NT2/D1 (cell line): ENCODE results near the gene SQOR.

ENCODE experiments used
- SUZ12 ChIP-seq: IDR thresholded peaks from 2 replicates; pipeline ENCODE4 v1.6.1; 2011; ENCODE audit not compliant: insufficient read length, insufficient read depth; ENCODE audit errors: extremely low read depth
- YY1 ChIP-seq: IDR thresholded peaks from 2 replicates; pipeline ENCODE4 v1.6.1; 2011; ENCODE audit not compliant: insufficient read length, insufficient read depth

DNA sequence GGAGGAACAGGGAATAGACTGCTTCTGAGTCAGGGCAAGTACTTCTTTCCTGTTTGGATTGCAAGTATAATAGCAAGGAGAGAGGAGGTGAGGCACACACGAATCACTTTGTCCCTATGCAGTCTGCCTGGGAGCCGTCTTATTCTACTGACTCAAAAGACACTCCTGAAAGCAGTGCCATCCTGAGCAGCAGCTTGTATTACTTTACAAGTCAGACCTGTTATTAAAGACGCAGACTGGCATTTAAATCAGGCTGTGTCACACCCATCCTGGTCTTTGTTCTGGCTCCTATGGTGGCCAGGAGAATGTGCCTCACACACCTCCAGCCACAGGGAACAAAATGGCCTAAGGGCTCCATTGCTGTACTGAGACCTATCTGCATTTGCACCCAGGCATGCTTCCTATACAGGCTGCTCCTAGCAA, 17.9 kb upstream of the SQOR start:
- TF ChIP-seq YY1, result no peak
- TF ChIP-seq SUZ12, result no peak
